NT2/D1 (cell line): Measurements from ENCODE around the gene RHEX.

Source experiments
- YY1 ChIP-seq: IDR thresholded peaks from 2 replicates; pipeline ENCODE4 v1.6.1; 2011; ENCODE audit not compliant: insufficient read length, insufficient read depth
- ZNF274 ChIP-seq: IDR thresholded peaks from 2 replicates; pipeline ENCODE4 v1.6.1; 2011; ENCODE audit warnings: mild to moderate bottlenecking, low read depth, low read length

- TF ChIP-seq YY1 (no peak), ZNF274 (no peak)
Observed at GRCh38 chr1:206081856-206082255, 28.9 kb downstream of the RHEX start.
